Motor neuron (in vitro differentiated cells): ENCODE data around the gene MRAP. TPM values are rescaled to one million over a fixed set of nuclear protein-coding genes. Genes with fewer than 3 reads are reported as not detected.
A peak's percentile ranks its signal among the peaks of the same experiment; 100 is the strongest.
"Not testable (repeated sequence)": the region's sequence is repeated elsewhere in the genome, so short reads cannot be mapped to it uniquely, and the experiment has no call there.

Experiments
- ATAC-seq, 8 experiments: fragments of 200-7000 bp; cut with Tn5 transposase; replicated peaks in 6 of 8; 2 replicates each; pipeline ENCODE4 v1.8.0; 2021; ENCODE audit warnings: mild to moderate bottlenecking in 8 of 8, moderate library complexity in 8 of 8
- H3K27ac ChIP-seq, 2 donors: fragments of 250-450 bp; sonication (Bioruptor Pico); 2 replicates each; pipeline ENCODE4 v1.9.0; 2021; ENCODE audit warnings: antibody characterized with exemption in 2 of 2, mild to moderate bottlenecking in 2 of 2, moderate library complexity in 1 of 2
- H3K4me1 ChIP-seq, 2 donors: fragments of 250-450 bp; sonication (Bioruptor Pico); replicated peaks in 1 of 2; 2 replicates each; pipeline ENCODE4 v1.6.1; 2021; ENCODE audit warnings: antibody characterized with exemption in 2 of 2, mild to moderate bottlenecking in 2 of 2, moderate library complexity in 1 of 2
- H3K4me3 ChIP-seq, 5 donors: fragments of 250-450 bp; sonication (Bioruptor Pico); 2 replicates each; pipeline ENCODE4 v1.9.0; 2021; ENCODE audit warnings: antibody characterized with exemption in 5 of 5, mild to moderate bottlenecking in 5 of 5, moderate library complexity in 4 of 5
- WGBS, 10 experiments: fragments of 450-650 bp; shearing (Covaris generic); methylation state at CpG; one replicate each; pipeline ENCODE4 v1.0.0; 2022; 5-methylcytosine and 5-hydroxymethylcytosine counted together
- in situ Hi-C, 9 experiments: fragments of 400-800 bp; cut with MboI; loops; one replicate each; pipeline ENCODE4 v1.15.0; 2021; ENCODE audit warnings: low sequenced_read_pairs in 9 of 9, low pct_unique_long_range_greater_than_20kb in 2 of 9; ENCODE audit not compliant: unreplicated experiment in 9 of 9
- total RNA-seq, 8 experiments: library from RNA; unstranded; fragments of 300-600 nt; gene quantifications; 2 replicates each; pipeline versions ENCODE4 v1.2.3 to v1.2.4, GENCODE V29; 2022

Gene MRAP
- not detected for total RNA-seq

DNA sequence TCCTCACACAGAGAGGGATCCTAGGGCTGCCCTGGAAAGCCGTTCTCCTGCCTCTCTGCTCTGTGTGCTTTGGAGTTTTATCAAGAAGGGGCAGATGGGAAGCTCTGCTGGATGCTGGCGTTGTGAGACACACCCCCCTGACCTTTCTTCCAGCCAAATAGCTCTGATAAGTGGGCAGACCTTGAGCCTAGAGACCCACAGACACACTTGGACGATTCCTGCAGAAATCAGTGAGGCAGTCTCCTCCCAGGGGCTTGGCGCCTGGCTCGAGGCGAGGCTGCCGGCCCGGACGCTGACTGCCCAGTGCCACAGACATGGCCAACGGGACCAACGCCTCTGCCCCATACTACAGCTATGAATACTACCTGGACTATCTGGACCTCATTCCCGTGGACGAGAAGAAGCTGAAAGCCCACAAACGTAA, at the start of gene MRAP:
Gene MRAP, plus strand, starts transcription at position 198 of the 424 bp plus-strand sequence. Its CDS starts 117 bp downstream, at position 315.
- in situ Hi-C loops = no loop called here
- no peak within 1 kb of the TSS for H3K4me3 ChIP-seq
- ATAC-seq = no peak
- no peak within 1 kb of the TSS for H3K27ac ChIP-seq
- 75 to 100% (median 89%) methylated on average over 1 to 10 of the region's 14 CpGs; no CpG with 5 or more reads in 2 of the 10 experiments for WGBS, 10 experiments
- no peaks in the 10 kb centered on the region for H3K4me1 ChIP-seq

DNA sequence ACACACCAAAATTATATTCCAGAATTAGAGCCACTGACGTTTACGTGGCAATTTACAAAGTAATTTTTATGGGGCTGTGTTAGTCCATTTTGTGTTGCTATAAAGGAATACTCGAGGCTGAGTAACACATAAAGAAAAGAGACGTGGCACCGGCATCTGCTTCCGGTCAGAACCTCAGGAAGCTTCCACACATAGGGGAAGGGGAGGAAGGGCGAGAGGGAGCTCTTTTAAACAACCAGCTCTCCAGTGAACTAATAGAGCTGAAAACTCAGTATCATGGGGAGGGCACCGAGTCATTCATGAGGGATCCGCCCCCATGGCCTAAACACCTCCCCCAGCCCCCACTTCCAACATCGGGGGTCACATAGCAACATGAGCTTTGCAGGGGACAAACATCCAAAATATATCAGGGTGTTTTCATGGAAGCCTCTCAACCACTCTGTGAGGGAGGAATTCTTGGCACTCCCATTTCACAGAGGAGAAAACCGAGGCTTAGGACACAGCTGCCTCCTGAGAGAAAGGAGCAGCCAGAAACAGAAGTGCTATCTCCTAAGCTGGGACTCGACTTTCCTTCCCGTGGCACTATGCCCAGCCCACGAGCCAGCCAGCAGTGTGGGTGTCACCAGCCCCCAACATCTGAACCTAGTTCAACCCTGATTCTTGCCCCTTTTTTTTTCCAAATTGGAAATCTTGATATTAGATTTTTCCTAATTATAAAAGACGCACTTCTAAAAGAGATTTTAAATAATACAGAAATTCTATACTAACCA, 49.0 kb upstream of the MRAP start:
- ATAC-seq = no peak
- Histone ChIP-seq H3K4me3 (no peak overlapping the region), H3K27ac (no peak overlapping the region), H3K4me1 (peaks cover 6 to 9% of the 10 kb centered on the region in 2 donors)
- 24 to 100% (median 93%) methylated on average over 1 to 14 of the region's 15 CpGs; no CpG with 5 or more reads in 3 of the 10 experiments for WGBS, 10 experiments
- in situ Hi-C loops = loop anchor here in 8 of 9 experiments (25.0 kb wide), 3 partner anchors 362 to 462 kb away; partner anchors contain the start of gene HUNK (in 6 of the 8)

GRCh38 chr21:32252136-32252535, 46.5 kb upstream of the MRAP start:
- H3K4me3 ChIP-seq = no peak overlapping the region
- H3K4me1 ChIP-seq = peaks cover 19 to 22% of the 10 kb centered on the region in 2 donors
- H3K27ac ChIP-seq = no peak overlapping the region
- ATAC-seq = no peak
- in situ Hi-C loops = loop anchor here in 8 of 9 experiments (25.0 kb wide), 3 partner anchors 365 to 465 kb away; partner anchors contain the start of gene HUNK (in 6 of the 8)

DNA sequence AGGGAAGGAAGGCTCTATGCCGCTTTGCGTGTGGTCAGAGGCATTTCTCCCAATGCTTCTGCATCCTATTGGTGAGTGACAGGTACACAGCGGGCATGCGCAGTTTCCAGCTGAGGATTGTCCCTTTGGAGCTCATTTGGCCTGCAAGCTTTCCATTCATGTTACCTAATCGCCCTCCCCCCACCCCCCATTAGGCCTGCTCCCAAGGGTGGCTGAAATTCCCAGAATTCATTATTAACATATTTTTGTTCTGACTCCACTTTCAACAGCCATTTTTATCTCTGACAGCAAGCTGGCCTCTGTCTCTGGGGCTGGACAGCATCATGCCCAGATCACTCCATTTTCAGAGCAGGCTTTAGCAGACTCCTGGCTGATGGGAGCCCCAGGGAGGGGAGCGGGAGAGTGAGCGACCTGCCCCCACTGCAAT, 45.4 kb upstream of the MRAP start:
- WGBS, 10 experiments = 60 to 92% (median 90%) methylated on average over 1 to 5 of the region's 7 CpGs; no CpG with 5 or more reads in 5 of the 10 experiments
- Histone ChIP-seq H3K4me1 (peaks cover 23 to 26% of the 10 kb centered on the region in 2 donors), H3K27ac (no peak overlapping the region), H3K4me3 (no peak overlapping the region)
- no peak for ATAC-seq
- in situ Hi-C loops = loop anchor here in 8 of 9 experiments (25.0 kb wide), 3 partner anchors 366 to 466 kb away; partner anchors contain the start of gene HUNK (in 6 of the 8)

GRCh38 chr21:32256251-32256650, 42.4 kb upstream of the MRAP start:
- in situ Hi-C loops = loop anchor here in 8 of 9 experiments (25.0 kb wide), 3 partner anchors 369 to 469 kb away; partner anchors contain the start of gene HUNK (in 6 of the 8)
- Histone ChIP-seq H3K27ac (no peak overlapping the region), H3K4me3 (no peak overlapping the region), H3K4me1 (peaks cover 17 to 18% of the 10 kb centered on the region in 2 donors)
- 24 to 100% (median 70%) methylated on average over 1 to 12 of the region's 12 CpGs; no CpG with 5 or more reads in 2 of the 10 experiments for WGBS, 10 experiments
- ATAC-seq = peak in 3 of 8 experiments; percentile 3 to 12 (median 8)

DNA sequence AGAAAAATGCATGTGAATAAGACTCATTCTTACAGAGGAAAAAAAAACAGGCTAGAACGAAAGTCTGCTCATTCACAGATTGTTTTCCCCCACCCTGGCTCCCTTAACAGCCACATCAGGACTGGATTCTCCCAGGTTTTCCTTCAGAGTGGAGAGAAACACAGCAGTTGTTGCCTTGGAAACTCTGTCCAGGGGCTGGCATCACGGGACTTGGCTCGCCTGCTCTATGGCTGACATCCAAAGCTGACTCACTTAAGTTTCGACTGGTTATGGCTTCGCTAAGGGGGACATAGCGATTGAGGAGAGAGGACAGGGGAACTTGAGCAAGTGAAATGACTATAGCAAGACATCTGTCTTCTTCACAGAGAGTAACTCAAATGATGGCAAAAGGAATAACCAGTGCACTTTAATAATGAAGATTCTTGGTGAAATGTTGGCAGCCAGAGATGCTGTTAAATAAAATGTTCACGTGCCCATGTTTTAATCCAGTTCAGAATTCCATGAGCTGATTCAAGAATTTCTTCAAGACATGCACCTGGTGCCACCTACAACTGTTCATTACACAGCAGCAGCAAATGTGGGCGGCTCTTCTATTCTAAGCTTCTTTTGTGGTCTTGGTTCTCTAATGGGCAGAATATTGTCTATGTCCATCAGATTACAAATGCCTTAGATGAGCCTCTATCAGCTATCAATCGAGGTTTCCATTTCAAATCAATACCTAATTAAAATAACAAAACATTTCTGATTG, 41.6 kb upstream of the MRAP start:
- Histone ChIP-seq H3K4me1 (peaks cover 17 to 18% of the 10 kb centered on the region in 2 donors), H3K4me3 (no peak overlapping the region), H3K27ac (no peak overlapping the region)
- in situ Hi-C loops = loop anchor here in 8 of 9 experiments (25.0 kb wide), 3 partner anchors 370 to 470 kb away; partner anchors contain the start of gene HUNK (in 6 of the 8)
- 13 to 93% (median 39%) methylated on average over 1 to 9 of the region's 9 CpGs; no CpG with 5 or more reads in 1 of the 10 experiments for WGBS, 10 experiments
- ATAC-seq = peak; percentile 87 to 98 (median 96)

DNA sequence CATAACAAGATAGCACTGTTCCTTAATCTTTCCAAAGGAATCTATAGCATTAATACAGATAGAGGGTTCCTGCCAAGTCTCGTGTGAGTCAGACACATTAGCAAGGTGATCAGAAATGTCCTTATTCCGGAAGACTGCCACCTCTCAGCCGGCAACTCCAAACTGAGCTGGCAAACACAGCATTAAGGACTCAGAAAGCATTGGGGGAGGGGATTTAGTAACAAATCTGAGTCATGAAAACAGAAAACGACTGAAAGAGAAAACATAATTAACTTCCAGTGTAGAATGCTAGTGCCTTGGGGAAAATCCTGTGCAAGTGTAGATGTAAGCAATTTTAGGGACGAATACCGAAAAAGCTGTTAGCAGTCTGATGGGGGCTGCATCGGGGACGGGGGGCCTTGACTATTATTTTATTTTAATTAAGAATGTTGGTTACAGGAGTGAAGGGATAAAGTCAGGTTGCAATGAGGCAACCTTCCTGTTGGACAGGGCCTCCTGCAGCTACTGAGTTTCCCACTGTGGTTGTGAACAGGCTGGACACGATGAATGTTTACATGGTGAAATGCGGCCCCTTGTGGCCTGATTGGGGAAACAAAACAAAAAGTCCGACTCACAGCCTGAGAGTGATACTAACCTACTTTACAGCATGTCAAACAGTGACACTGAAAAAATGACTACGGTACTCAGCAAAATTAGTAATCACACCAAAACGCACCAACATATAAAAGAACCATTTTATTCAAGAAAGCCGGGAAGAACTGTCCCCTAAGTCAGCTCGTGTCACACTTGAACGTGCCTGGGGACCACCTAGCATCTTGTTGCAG, 40.5 kb upstream of the MRAP start:
- Histone ChIP-seq H3K4me3 (no peak overlapping the region), H3K27ac (no peak overlapping the region), H3K4me1 (peaks cover 17 to 18% of the 10 kb centered on the region in 2 donors)
- WGBS, 10 experiments = 4 to 75% (median 35%) methylated on average over 3 to 13 of the region's 16 CpGs
- ATAC-seq = peak; percentile 62 to 92 (median 70)
- in situ Hi-C loops = loop anchor here in 8 of 9 experiments (25.0 kb wide), 3 partner anchors 371 to 471 kb away; partner anchors contain the start of gene HUNK (in 6 of the 8)

DNA sequence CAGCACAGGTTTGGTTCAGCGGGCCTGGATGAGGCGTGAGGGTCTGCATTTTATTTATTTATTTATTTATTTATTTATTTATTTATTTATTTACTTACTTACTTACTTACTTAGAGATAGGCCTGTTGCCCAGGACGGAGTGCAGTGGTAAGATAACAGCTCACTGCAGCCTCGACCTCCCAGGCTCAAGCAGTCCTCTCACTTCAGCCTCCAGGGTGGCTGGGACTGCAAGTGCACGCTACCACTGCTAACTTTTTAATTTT, 39.9 kb upstream of the MRAP start:
- not testable (repeated sequence) for H3K27ac ChIP-seq, H3K4me3 ChIP-seq, ATAC-seq
- in situ Hi-C loops = loop anchor here in 8 of 9 experiments (25.0 kb wide), 3 partner anchors 371 to 471 kb away; partner anchors contain the start of gene HUNK (in 6 of the 8)
- H3K4me1 ChIP-seq = peaks cover 17 to 18% of the 10 kb centered on the region in 2 donors
- 40 to 100% (median 83%) methylated on average over 1 to 4 of the region's 5 CpGs; no CpG with 5 or more reads in 3 of the 10 experiments for WGBS, 10 experiments

GRCh38 chr21:32260130-32260529, 38.5 kb upstream of the MRAP start:
- Histone ChIP-seq H3K27ac (no peak overlapping the region), H3K4me3 (no peak overlapping the region), H3K4me1 (peaks cover 17 to 18% of the 10 kb centered on the region in 2 donors)
- WGBS, 10 experiments = 72 to 100% (median 100%) methylated on average over 1 to 2 of the region's 2 CpGs; no CpG with 5 or more reads in 2 of the 10 experiments
- ATAC-seq = no peak
- in situ Hi-C loops = loop anchor here in 8 of 9 experiments (25.0 kb wide), 3 partner anchors 373 to 473 kb away; partner anchors contain the start of gene HUNK (in 6 of the 8)

GRCh38 chr21:32261929-32262328, 36.7 kb upstream of the MRAP start:
- Histone ChIP-seq H3K27ac (no peak overlapping the region), H3K4me3 (no peak overlapping the region), H3K4me1 (peaks cover 5 to 7% of the 10 kb centered on the region in 2 donors)
- WGBS, 10 experiments = 71 to 100% (median 93%) methylated on average over 1 to 5 of the region's 5 CpGs
- ATAC-seq = no peak
- in situ Hi-C loops = loop anchor here in 8 of 9 experiments (25.0 kb wide), 3 partner anchors 375 to 475 kb away; partner anchors contain the start of gene HUNK (in 6 of the 8)

GRCh38 chr21:32265321-32265720, 33.3 kb upstream of the MRAP start:
- WGBS, 10 experiments = no CpG with 5 or more reads among the region's 23 CpGs
- not testable (repeated sequence) for ATAC-seq, H3K4me1 ChIP-seq, H3K27ac ChIP-seq, H3K4me3 ChIP-seq
- in situ Hi-C loops = loop anchor here in 8 of 9 experiments (25.0 kb wide), 3 partner anchors 378 to 478 kb away; partner anchors contain the start of gene HUNK (in 6 of the 8)

GRCh38 chr21:32270748-32271147, 27.9 kb upstream of the MRAP start:
- WGBS, 10 experiments = 47 to 97% (median 68%) methylated on average over 3 to 4 of the region's 4 CpGs; no CpG with 5 or more reads in 3 of the 10 experiments
- Histone ChIP-seq H3K4me3 (no peak overlapping the region), H3K4me1 (no peaks in the 10 kb centered on the region), H3K27ac (no peak overlapping the region)
- in situ Hi-C loops = loop anchor here in 8 of 9 experiments (25.0 kb wide), 3 partner anchors 383 to 483 kb away; partner anchors contain the start of gene HUNK (in 6 of the 8)
- ATAC-seq = no peak
